ENCODE results near the gene JMJD1C.
A peak's percentile ranks its signal among the peaks of the same experiment; 100 is the strongest.

Gene JMJD1C

GRCh38 chr10:63466144-63466935, 563 bp upstream of the JMJD1C start (continued):
- TF ChIP-seq, protein P1, sequence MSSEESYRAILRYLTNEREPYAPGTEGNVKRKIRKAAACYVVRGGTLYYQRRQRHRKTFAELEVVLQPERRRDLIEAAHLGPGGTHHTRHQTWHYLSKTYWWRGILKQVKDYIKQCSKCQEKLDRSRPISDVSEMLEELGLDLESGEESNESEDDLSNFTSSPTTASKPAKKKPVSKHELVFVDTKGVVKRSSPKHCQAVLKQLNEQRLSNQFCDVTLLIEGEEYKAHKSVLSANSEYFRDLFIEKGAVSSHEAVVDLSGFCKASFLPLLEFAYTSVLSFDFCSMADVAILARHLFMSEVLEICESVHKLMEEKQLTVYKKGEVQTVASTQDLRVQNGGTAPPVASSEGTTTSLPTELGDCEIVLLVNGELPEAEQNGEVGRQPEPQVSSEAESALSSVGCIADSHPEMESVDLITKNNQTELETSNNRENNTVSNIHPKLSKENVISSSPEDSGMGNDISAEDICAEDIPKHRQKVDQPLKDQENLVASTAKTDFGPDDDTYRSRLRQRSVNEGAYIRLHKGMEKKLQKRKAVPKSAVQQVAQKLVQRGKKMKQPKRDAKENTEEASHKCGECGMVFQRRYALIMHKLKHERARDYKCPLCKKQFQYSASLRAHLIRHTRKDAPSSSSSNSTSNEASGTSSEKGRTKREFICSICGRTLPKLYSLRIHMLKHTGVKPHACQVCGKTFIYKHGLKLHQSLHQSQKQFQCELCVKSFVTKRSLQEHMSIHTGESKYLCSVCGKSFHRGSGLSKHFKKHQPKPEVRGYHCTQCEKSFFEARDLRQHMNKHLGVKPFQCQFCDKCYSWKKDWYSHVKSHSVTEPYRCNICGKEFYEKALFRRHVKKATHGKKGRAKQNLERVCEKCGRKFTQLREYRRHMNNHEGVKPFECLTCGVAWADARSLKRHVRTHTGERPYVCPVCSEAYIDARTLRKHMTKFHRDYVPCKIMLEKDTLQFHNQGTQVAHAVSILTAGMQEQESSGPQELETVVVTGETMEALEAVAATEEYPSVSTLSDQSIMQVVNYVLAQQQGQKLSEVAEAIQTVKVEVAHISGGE (tag by site-specific recombination; conservative IDR thresholded peaks at IDR 0.05; ENCODE audit: low read depth), result no peak
- TF ChIP-seq ZBTB1 (tag by site-specific recombination; IDR thresholded peaks at IDR 0.05) (no peak), ZNF654 (tag by site-specific recombination; IDR thresholded peaks at IDR 0.05; ENCODE audit: low read depth) (no peak; the same call in 1 of the 2 replicates), ZNF114 (tag by site-specific recombination; IDR thresholded peaks at IDR 0.05) (no peak), HOXA7 (CRISPR knock-in tag; IDR thresholded peaks at IDR 0.05; ENCODE audit: borderline replicate concordance) (no peak), ZNF2 (tag by site-specific recombination; IDR thresholded peaks at IDR 0.05) (0 out of 2 replicates have a peak, but pooled peaks have one; percentile 28), ZNF660 (tag by site-specific recombination; IDR thresholded peaks at IDR 0.05) (no peak), ZNF518A (tag by site-specific recombination; conservative IDR thresholded peaks at IDR 0.05; ENCODE audit: low read depth) (no peak), ZBTB17 (tag by site-specific recombination; IDR thresholded peaks at IDR 0.05) (peak; percentile 40), ZNF830 (tag by site-specific recombination; IDR thresholded peaks at IDR 0.05; ENCODE audit: low read depth) (no peak), YY2 (tag by site-specific recombination; IDR thresholded peaks at IDR 0.05) (no peak), GLI2 (tag by site-specific recombination; IDR thresholded peaks at IDR 0.05; ENCODE audit: borderline replicate concordance, low read depth) (no peak), ZNF404 (tag by site-specific recombination; IDR thresholded peaks at IDR 0.05) (no peak), ZNF354C (tag by site-specific recombination; IDR thresholded peaks at IDR 0.05; ENCODE audit: borderline replicate concordance, low read depth) (no peak), ZNF10 (tag by site-specific recombination; IDR thresholded peaks at IDR 0.05) (no peak), PRDM4 (tag by site-specific recombination; IDR thresholded peaks at IDR 0.05) (no peak), ZNF488 (tag by site-specific recombination; IDR thresholded peaks at IDR 0.05) (no peak), ZNF623 (tag by site-specific recombination; IDR thresholded peaks at IDR 0.05) (no peak)
- TF ChIP-seq, protein P2, sequence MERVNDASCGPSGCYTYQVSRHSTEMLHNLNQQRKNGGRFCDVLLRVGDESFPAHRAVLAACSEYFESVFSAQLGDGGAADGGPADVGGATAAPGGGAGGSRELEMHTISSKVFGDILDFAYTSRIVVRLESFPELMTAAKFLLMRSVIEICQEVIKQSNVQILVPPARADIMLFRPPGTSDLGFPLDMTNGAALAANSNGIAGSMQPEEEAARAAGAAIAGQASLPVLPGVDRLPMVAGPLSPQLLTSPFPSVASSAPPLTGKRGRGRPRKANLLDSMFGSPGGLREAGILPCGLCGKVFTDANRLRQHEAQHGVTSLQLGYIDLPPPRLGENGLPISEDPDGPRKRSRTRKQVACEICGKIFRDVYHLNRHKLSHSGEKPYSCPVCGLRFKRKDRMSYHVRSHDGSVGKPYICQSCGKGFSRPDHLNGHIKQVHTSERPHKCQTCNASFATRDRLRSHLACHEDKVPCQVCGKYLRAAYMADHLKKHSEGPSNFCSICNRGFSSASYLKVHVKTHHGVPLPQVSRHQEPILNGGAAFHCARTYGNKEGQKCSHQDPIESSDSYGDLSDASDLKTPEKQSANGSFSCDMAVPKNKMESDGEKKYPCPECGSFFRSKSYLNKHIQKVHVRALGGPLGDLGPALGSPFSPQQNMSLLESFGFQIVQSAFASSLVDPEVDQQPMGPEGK (tag by site-specific recombination; IDR thresholded peaks at IDR 0.05), result 0 out of 2 replicates have a peak, but pooled peaks have one; percentile 34
- TF ChIP-seq, protein P3, sequence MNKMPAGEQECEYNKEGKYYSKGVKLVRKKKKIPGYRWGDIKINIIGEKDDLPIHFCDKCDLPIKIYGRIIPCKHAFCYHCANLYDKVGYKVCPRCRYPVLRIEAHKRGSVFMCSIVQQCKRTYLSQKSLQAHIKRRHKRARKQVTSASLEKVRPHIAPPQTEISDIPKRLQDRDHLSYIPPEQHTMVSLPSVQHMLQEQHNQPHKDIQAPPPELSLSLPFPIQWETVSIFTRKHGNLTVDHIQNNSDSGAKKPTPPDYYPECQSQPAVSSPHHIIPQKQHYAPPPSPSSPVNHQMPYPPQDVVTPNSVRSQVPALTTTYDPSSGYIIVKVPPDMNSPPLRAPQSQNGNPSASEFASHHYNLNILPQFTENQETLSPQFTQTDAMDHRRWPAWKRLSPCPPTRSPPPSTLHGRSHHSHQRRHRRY (tag by site-specific recombination; IDR thresholded peaks at IDR 0.05), result no peak
- TF ChIP-seq, protein P4, sequence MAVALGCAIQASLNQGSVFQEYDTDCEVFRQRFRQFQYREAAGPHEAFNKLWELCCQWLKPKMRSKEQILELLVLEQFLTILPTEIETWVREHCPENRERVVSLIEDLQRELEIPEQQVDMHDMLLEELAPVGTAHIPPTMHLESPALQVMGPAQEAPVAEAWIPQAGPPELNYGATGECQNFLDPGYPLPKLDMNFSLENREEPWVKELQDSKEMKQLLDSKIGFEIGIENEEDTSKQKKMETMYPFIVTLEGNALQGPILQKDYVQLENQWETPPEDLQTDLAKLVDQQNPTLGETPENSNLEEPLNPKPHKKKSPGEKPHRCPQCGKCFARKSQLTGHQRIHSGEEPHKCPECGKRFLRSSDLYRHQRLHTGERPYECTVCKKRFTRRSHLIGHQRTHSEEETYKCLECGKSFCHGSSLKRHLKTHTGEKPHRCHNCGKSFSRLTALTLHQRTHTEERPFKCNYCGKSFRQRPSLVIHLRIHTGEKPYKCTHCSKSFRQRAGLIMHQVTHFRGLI (tag by site-specific recombination; IDR thresholded peaks at IDR 0.05), result no peak

Data from HEK293 (cell line).